K562 (cell line): ENCODE data around the gene POLR1C. TPM values are rescaled to one million over a fixed set of nuclear protein-coding genes. Genes with fewer than 3 reads are reported as not detected.
A peak's percentile ranks its signal among the peaks of the same experiment; 100 is the strongest.

Source experiments
- IRF2 ChIP-seq: sonication (generic); formaldehyde crosslinking; IDR thresholded peaks from 2 replicates; pipeline ENCODE4 v1.8.1; 2022; ENCODE audit warnings: mild to moderate bottlenecking, missing genetic modification reagents
- SIN3A ChIP-seq, 2 experiments: fragments of 150-350 bp in 1 of 2; IDR thresholded peaks; 2 replicates each; pipeline ENCODE4 v1.6.1; 2011 to 2016; ENCODE audit warnings: borderline replicate concordance in 2 of 2, low read depth in 2 of 2, low read length in 2 of 2, mild to moderate bottlenecking in 2 of 2, moderate library complexity in 2 of 2; ENCODE audit not compliant: control insufficient read depth in 1 of 2
- ZNF134 ChIP-seq: fragments of 250-450 bp; sonication (Bioruptor Pico); conservative IDR thresholded peaks from 2 replicates; pipeline ENCODE4 v1.4.0; 2020
- ZNF140 ChIP-seq: fragments of 250-450 bp; sonication (Bioruptor Pico); IDR thresholded peaks from 2 replicates; pipeline ENCODE4 v1.8.0; 2021; ENCODE audit warnings: moderate library complexity, mild to moderate bottlenecking, inconsistent platforms
- ZNF79 ChIP-seq: fragments of 250-450 bp; sonication (Bioruptor Pico); IDR thresholded peaks from 2 replicates; pipeline ENCODE4 v1.4.0; 2020; ENCODE audit warnings: low read depth, mild to moderate bottlenecking, moderate library complexity
- polyA plus RNA-seq, 8 experiments: library from polyadenylated mRNA; depleted of rRNA in 4 of 8; stranded (reverse) in 5 of 8; unstranded in 3 of 8; fragments of >200 nt; fragmentation: Nextera tagmentation in 2 of 8; fragmentation: Illumina TruSeq in 1 of 8; extraction: Ambion mirVana in 2 of 8; extraction: Trizol in 1 of 8; gene quantifications; 2 replicates each; pipeline versions ENCODE4 v1.2.1 to v1.2.3, GENCODE V29; 2011 to 2014; ENCODE audit warnings: inconsistent platforms in 1 of 8, missing spikeins in 1 of 8
- total RNA-seq, 7 experiments: library from RNA; depleted of rRNA in 6 of 7; stranded (reverse); fragments of >200 nt in 6 of 7; fragmentation: Illumina TruSeq in 2 of 7; extraction: Trizol in 2 of 7; gene quantifications; 2 replicates each; pipeline versions ENCODE4 v1.2.1 to v1.2.3, GENCODE V29; 2011 to 2021; ENCODE audit warnings: low replicate concordance in 1 of 7
- TF ChIP-seq, protein P1 (sequence below), 2 experiments: IDR thresholded peaks in 1 of 2; conservative IDR thresholded peaks in 1 of 2; 2 replicates each; pipeline ENCODE4 v1.6.1; 2016; ENCODE audit warnings: low read depth in 2 of 2, mild to moderate bottlenecking in 1 of 2, missing compliant biosample characterization in 1 of 2, missing genetic modification characterization in 1 of 2, moderate library complexity in 1 of 2
- TF ChIP-seq, protein P2 (sequence below): sonication (generic); formaldehyde crosslinking; IDR thresholded peaks from 2 replicates; pipeline ENCODE4 v1.8.1; 2023; ENCODE audit warnings: mild to moderate bottlenecking, missing genetic modification reagents

Gene POLR1C
- total and polyA plus RNA-seq, 9 of the 15 experiments (the other 6 are each of a cell fraction or from before 2014, with no cell fraction given), result 83.5 to 429 (median 120) TPM

DNA sequence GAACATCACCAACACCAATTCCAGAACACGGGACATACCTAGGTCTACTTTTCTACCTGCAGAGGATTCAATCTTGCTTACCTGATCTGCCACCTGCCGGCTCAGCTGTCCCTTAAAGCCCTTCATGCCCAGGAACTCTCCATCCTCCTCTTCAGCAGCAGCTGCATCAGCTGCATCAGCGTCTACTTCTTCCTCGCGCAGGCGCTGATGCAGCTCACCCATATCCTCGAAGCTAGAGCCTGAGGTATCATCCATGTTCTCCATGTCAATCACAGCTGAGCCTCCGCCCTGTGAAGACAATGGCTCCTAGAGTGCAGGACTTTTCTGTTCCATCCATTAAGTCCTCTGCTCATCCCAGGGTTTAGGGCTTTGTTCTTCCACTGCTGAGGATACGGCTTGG, 1.1 kb upstream of the POLR1C start (continued):
- TF ChIP-seq ZNF140 (no peak), SIN3A (IDR thresholded peaks at IDR 0.05; ENCODE audit: borderline replicate concordance in 2 of 2, control insufficient read depth in 1 of 2, low read depth in 2 of 2, low read length in 2 of 2) (no peak), ZNF79 (CRISPR knock-in tag) (no peak), ZNF134 (CRISPR knock-in tag) (no peak), IRF2 (CRISPR knock-in tag) (no peak)
- TF ChIP-seq, protein P1, sequence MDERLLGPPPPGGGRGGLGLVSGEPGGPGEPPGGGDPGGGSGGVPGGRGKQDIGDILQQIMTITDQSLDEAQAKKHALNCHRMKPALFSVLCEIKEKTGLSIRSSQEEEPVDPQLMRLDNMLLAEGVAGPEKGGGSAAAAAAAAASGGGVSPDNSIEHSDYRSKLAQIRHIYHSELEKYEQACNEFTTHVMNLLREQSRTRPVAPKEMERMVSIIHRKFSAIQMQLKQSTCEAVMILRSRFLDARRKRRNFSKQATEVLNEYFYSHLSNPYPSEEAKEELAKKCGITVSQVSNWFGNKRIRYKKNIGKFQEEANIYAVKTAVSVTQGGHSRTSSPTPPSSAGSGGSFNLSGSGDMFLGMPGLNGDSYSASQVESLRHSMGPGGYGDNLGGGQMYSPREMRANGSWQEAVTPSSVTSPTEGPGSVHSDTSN (CRISPR knock-in tag; IDR thresholded peaks at IDR 0.05; ENCODE audit: low read depth), result no peak; the same call in 1 of the 2 replicates
- TF ChIP-seq, protein P1 (tag; conservative IDR thresholded peaks at IDR 0.05; ENCODE audit: low read depth), result peak; percentile 37; the same call in 1 of the 2 replicates
- TF ChIP-seq, protein P2, sequence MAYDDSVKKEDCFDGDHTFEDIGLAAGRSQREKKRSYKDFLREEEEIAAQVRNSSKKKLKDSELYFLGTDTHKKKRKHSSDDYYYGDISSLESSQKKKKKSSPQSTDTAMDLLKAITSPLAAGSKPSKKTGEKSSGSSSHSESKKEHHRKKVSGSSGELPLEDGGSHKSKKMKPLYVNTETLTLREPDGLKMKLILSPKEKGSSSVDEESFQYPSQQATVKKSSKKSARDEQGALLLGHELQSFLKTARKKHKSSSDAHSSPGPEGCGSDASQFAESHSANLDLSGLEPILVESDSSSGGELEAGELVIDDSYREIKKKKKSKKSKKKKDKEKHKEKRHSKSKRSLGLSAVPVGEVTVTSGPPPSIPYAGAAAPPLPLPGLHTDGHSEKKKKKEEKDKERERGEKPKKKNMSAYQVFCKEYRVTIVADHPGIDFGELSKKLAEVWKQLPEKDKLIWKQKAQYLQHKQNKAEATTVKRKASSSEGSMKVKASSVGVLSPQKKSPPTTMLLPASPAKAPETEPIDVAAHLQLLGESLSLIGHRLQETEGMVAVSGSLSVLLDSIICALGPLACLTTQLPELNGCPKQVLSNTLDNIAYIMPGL (CRISPR knock-in tag), result no peak
